Stimulated activated CD8-positive, alpha-beta memory T cell treated with anti-CD3 and anti-CD28 coated beads, Interleukin-7, amount 100 ng/mL, for 1 hour (primary cell): ENCODE results near the gene DIAPH3.

Experiments used
- DNase-seq, 2 donors: peaks; one replicate each; pipeline ENCODE4 v3.0.0-alpha.2; 2020; ENCODE audit warnings: low read depth in 2 of 2

DIAPH3 gene

DNA sequence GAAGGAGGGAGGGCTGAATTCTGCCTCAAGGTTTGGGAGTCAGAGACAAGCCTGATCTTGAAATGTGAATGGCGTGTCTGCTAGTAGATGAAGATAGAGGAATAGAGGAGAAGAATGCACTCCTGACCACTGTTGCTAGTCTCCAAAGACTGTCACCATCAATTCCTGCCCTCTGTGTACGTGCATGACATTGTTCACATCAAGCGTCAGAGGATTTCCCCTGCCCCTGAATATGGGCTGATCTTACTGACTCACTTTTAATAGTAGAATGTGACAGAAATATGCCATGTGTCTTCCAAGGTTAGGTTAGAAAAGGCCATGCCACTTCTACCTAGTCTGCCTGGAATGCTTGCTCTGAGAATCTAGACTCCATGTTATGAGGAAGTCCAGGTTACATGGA is 538.6 kb downstream of the DIAPH3 start:
- no peak for DNase-seq

DNA sequence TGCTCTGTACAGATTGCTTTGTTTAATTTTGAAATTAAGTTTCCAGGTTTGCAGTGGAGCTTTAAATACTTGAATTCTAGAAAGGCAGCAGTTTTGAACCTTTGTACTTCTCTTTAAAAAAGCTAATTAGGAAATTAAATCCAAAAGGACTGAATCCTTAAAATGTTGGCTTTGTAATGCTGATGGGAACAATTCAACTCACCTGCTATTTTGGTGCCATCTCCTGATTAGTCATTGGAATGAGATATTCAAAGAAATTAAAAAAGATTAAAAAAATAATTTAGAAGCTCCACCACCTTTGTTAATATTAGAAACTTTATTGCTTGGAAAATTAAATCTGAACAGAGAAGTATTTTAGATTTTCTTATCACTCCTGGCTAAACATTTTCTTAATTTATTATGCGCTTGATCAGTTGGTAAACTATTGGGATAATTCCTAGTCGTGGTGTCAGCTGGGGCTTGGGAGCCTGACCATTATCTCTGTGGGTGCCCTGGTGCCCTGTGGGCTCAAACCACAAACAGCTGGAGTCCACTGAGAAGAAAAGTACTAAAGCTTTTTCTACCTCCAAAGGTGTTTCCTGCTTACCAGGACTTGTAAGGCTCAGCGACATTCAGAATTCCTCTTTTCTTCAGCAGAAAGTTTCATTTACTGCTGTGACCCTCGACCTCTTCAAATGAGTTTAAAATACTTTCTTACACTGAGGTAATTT is 540.4 kb downstream of the DIAPH3 start:
- DNase-seq, result no peak

GRCh38 chr13:59621773-59622172 is 542.0 kb downstream of the DIAPH3 start:
- DNase-seq, result no peak
